ENCODE data around the gene TSPY10.
"Not testable (repeated sequence)": the region's sequence is repeated elsewhere in the genome, so short reads cannot be mapped to it uniquely, and the experiment has no call there.

The TSPY10 gene

GRCh38 chrY:9527580-9527979, at the start of gene TSPY10:
Gene TSPY10 (plus strand): TSS chrY:9527880. CDS start chrY:9527926, 46 bp downstream.
- not testable (repeated sequence) for DNase-seq

DNA sequence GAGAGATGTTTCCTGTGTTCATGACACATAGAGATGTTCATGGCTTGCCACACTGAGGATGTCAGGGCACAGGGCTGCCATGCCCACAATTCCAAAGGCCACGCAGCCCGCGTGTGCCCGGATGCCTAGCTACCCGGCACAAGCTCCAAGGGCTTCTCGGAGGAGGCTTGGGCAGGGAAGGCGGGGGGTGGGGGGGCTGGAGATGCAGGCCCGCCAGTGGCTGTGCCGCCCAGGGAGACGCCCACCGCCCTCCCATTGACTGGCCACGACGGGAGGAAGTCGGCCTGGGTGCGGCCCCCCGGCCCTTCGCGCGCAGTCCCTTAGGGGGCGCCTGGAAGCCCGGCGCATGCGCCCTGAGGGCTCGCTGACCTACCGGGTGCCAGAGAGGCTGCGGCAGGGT, 40.7 kb upstream of the TSPY10 start, which contains the start of gene TSPY9:
TSPY9 (plus strand) TSS at position 301 of the 400 bp plus-strand sequence; CDS start at position 347, 46 bp downstream.
- not testable (repeated sequence) for DNase-seq

DNA sequence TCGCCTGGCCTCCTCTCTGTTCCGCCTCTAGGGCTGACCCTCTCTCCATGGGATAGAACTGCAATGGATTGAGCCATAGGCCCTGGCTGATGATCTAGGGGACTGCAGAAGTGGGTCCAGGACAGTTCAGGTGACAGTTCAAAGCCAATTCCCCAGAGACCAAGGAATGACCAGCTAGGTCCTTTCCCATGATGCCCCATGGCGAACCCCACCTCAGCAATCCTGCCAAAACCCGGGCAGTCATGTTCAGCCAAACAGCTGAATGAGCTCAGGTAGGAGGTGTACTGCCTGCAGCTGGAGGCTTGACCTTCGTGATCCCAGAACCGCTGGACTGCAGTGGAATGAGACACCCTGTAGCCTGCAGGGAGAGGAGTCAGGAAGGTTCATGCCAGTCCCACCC, 23.3 kb upstream of the TSPY10 start:
- DNase-seq, result not testable (repeated sequence)

DNA sequence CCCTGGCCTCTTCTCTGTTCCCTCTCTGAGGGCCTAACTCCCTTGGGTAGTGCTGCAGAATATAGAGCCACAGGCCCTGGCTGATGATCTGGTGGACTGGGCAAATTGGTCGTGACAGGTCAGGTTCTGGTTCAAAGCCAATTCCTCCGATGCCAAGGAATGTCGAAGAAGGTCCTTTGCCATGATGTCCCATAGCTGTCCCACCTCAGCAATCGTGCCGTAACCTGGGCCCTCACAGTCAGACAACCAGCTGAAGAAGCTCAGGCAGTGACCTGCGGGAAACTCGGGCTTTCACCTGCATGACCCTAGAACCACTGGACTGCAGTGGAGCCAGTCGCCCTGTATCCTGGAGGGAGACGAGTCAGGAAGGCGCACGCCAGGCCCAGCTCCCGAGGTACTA, 11.4 kb upstream of the TSPY10 start:
- DNase-seq, result not testable (repeated sequence)
